Tibial artery (tissue), 4 donors: ENCODE results near the gene NEUROG3.

ENCODE experiments used
- DNase-seq, 2 donors: peaks; one replicate each; pipeline ENCODE4 v3.0.0-alpha.2; 2019
- H3K27ac ChIP-seq, 2 donors: fragments of 200-600 bp; sonication (generic) in 1 of 2; 1 replicate in 1 of 2; 2 replicates in 1 of 2; pipeline ENCODE4 v1.5.1; 2018 to 2019; ENCODE audit warnings: mild to moderate bottlenecking in 1 of 2
- H3K27me3 ChIP-seq, 2 donors: fragments of 200-600 bp; sonication (generic) in 1 of 2; one replicate each; pipeline versions ENCODE4 v1.5.1 to v1.6.0; 2016 to 2019
- H3K36me3 ChIP-seq, 3 donors: fragments of 200-600 bp; sonication (generic) in 2 of 3; one replicate each; pipeline ENCODE4 v1.5.1; 2016 to 2019; ENCODE audit warnings: mild to moderate bottlenecking in 2 of 3
- H3K4me1 ChIP-seq, 4 donors: fragments of 200-600 bp; sonication (generic) in 2 of 4; 1 replicate in 3 of 4; 2 replicates in 1 of 4; pipeline ENCODE4 v1.5.1; 2016 to 2019
- H3K4me3 ChIP-seq, 2 donors: fragments of 200-600 bp; sonication (generic) in 1 of 2; 1 replicate in 1 of 2; 2 replicates in 1 of 2; pipeline ENCODE4 v1.5.1; 2018 to 2019; ENCODE audit warnings: mild to moderate bottlenecking in 2 of 2
- H3K9me3 ChIP-seq, 3 donors: fragments of 200-600 bp; sonication (generic) in 1 of 3; one replicate each; pipeline ENCODE4 v1.5.1; 2016 to 2019
- intact Hi-C: fragments of 100-400 bp; cut with DNase I; formaldehyde crosslinking; loops from one replicate; pipeline ENCODE4 v1.15.0; 2023; ENCODE audit warnings: low total_unique reads
- TF ChIP-seq, protein P1 (sequence below), 2 experiments: fragments of 200-600 bp in 1 of 2; fragments of 450-650 bp in 1 of 2; IDR thresholded peaks; one replicate each; pipeline ENCODE4 v1.5.1; 2017 to 2019; ENCODE audit warnings: antibody characterized with exemption in 2 of 2, mild to moderate bottlenecking in 1 of 2, moderate library complexity in 1 of 2

Gene NEUROG3, protein sequence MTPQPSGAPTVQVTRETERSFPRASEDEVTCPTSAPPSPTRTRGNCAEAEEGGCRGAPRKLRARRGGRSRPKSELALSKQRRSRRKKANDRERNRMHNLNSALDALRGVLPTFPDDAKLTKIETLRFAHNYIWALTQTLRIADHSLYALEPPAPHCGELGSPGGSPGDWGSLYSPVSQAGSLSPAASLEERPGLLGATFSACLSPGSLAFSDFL

DNA sequence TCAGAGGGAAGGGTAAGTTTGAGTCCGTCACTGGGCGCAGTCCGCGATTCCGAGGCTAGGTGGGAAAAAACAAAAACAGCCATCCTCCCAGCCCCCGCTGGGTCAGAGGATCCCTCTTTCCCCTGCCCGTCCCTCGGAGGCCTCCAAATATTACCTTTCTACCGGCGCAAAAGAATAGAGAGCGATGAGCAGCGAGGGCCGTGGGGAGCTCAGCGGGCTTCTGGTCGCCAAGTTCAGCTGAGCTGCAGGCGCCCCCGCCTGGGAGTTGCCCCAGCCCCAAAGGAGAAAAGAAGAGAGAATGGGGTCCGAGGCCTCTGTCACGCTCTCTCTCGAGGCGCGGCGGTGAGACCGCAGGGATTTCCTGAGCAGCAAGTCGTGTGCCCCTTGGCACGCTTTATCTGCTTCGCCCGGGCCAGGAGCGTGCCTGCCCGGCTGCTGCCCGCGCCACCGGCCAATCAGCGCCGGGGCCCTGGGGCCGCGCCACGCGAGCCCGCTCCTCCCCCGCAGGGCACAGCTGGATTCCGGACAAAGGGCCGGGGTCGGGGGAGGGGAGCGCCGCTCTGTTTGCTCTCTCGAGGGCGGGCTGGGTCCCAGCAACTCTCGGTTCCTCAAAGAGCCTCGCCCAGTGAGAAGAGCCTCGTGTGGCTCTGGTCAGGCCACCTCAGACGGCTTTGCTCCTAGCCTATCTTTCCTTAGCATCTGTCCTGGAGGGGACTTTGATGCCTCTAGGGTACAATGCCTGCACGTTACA, at the start of gene NEUROG3:
TSS of gene NEUROG3 (minus strand) at position 367 of the 751 bp plus-strand sequence. CDS start 379 bp downstream, outside the sequence.
- TF ChIP-seq, protein P1, sequence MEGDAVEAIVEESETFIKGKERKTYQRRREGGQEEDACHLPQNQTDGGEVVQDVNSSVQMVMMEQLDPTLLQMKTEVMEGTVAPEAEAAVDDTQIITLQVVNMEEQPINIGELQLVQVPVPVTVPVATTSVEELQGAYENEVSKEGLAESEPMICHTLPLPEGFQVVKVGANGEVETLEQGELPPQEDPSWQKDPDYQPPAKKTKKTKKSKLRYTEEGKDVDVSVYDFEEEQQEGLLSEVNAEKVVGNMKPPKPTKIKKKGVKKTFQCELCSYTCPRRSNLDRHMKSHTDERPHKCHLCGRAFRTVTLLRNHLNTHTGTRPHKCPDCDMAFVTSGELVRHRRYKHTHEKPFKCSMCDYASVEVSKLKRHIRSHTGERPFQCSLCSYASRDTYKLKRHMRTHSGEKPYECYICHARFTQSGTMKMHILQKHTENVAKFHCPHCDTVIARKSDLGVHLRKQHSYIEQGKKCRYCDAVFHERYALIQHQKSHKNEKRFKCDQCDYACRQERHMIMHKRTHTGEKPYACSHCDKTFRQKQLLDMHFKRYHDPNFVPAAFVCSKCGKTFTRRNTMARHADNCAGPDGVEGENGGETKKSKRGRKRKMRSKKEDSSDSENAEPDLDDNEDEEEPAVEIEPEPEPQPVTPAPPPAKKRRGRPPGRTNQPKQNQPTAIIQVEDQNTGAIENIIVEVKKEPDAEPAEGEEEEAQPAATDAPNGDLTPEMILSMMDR (IDR thresholded peaks at IDR 0.05), result no peak
- DNase-seq, result peak in 1 of 2 donors; percentile 23
- H3K4me3 ChIP-seq, result peak within 1 kb of the TSS; percentile 7 to 28

DNA sequence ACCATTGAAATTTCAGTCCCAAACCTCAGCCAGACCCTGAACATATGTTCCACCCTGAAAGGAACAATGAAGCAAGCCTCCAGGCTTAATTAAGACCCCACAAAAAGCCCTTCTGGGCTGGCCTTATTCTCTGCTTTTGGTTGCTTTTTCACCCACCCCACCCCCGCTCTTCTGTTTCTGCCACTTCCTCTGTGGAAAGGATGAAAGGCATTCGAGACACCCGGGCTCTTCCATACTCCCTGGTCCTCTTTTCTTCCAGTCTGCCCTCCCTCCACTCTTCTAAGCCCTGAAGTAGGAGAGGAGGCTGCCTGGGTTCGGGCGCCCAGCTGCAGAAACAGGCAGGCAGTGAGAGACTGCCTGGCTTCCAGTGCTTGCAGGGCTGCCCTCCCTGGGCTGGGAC, 47.4 kb upstream of the NEUROG3 start:
- no peak overlapping the region for H3K4me3 ChIP-seq
- no peaks in the 10 kb centered on the region for H3K9me3 ChIP-seq

More for the DNA sequence above, at the start of gene NEUROG3:
- no peak within 1 kb of the TSS for H3K27ac ChIP-seq
- peaks cover 0 to 100% of the 10 kb centered on the region in 2 donors for H3K27me3 ChIP-seq
- H3K9me3 ChIP-seq, result no peaks in the 10 kb centered on the region
- intact Hi-C loops, result no loop called here
- peaks cover 0 to 39% (median 13%) of the 10 kb centered on the region in 4 donors for H3K4me1 ChIP-seq
- H3K36me3 ChIP-seq, result no peaks in the 10 kb centered on the region

DNA sequence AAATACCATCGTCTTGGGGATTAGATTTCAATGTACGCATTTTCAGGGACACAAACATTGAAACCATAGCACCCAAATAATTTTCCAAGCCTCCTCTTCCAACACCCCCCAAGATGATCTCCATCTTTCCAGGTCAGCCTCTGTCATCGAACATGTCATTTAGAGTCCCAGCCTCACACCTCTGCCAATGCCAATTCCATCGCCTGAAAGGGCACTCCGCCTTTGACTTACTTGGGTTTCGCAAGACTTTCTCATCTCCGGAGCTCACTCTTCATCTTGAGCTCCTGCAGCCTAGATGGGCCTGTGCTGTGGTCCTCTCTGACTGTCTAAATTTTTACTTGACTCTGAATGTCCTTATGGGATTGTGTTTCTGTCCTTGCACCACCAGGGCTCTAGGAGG, 46.4 kb upstream of the NEUROG3 start:
- DNase-seq, result no peak
- intact Hi-C loops, result no loop called here
- Histone ChIP-seq H3K36me3 (no peaks in the 10 kb centered on the region), H3K4me1 (no peaks in the 10 kb centered on the region), H3K4me3 (no peak overlapping the region), H3K9me3 (no peaks in the 10 kb centered on the region), H3K27ac (no peak overlapping the region), H3K27me3 (peaks cover 0 to 16% of the 10 kb centered on the region in 2 donors)
- TF ChIP-seq, protein P1 (IDR thresholded peaks at IDR 0.05), result no peak

More for the DNA sequence above, 47.4 kb upstream of the NEUROG3 start:
- intact Hi-C loops, result no loop called here
- TF ChIP-seq, protein P1 (IDR thresholded peaks at IDR 0.05), result no peak
- Histone ChIP-seq H3K4me1 (no peaks in the 10 kb centered on the region), H3K27me3 (peaks cover 0 to 16% of the 10 kb centered on the region in 2 donors), H3K27ac (no peak overlapping the region), H3K36me3 (no peaks in the 10 kb centered on the region)
- DNase-seq, result no peak

DNA sequence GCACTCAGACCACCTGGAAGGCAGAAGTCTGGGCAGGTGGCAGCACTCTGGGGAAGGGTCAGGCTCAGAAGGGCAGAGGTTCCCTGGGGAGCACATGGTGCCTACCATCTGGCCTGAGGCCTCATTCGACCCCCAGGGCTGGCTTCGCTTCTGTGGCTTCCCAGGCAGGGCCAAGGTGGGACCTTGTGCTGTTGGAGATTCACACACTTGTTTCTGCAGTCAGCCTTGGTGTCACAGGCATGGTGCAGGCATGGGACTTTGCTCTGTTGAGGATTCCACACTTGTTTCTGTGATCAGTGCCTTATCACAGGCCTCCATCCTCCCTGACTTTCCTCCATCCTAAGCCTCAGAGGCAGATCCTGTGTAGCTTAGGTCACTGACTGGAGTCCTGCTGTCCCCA, 45.5 kb upstream of the NEUROG3 start:
- TF ChIP-seq, protein P1 (IDR thresholded peaks at IDR 0.05), result no peak
- Histone ChIP-seq H3K27me3 (peaks cover 0 to 16% of the 10 kb centered on the region in 2 donors), H3K4me3 (no peak overlapping the region), H3K4me1 (no peaks in the 10 kb centered on the region), H3K9me3 (no peaks in the 10 kb centered on the region), H3K27ac (no peak overlapping the region), H3K36me3 (no peaks in the 10 kb centered on the region)
- no peak for DNase-seq
- intact Hi-C loops, result no loop called here

DNA sequence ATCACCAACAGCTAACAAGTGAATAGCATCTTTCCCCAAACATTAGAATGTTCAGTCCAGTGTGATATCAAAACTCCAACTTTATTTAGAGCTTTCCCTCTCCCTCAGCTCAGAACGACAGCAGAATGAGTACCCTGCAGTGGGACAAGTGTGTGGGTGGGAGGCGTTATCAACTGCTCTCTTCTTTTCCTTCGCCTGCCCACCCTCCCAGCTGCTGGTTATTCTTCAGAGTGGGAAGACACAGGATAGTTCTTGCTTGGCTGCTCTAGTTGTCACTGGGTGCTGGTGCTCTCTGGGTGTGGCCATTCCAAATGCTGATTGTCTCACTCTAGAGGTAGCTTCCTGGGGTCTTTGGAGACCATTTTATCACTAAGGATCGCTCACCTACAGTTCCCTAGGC, 43.1 kb upstream of the NEUROG3 start:
- no peaks in the 10 kb centered on the region for H3K9me3 ChIP-seq
- TF ChIP-seq, protein P1 (IDR thresholded peaks at IDR 0.05), result no peak
- no peak overlapping the region for H3K4me3 ChIP-seq
- DNase-seq, result no peak
- H3K4me1 ChIP-seq, result no peaks in the 10 kb centered on the region
- peaks cover 0 to 16% of the 10 kb centered on the region in 2 donors for H3K27me3 ChIP-seq
- no peak overlapping the region for H3K27ac ChIP-seq
- intact Hi-C loops, result no loop called here
- no peaks in the 10 kb centered on the region for H3K36me3 ChIP-seq
